BLaER1 treated with 17β-estradiol and CSF1 and Interleukin-3, amounts not matched to agents 10 nM and 100 nM (cell line): ENCODE measurements around the gene HLA-B.
A peak's percentile ranks its signal among the peaks of the same experiment; 100 is the strongest.

Experiments
- H3K27ac ChIP-seq, 11 experiments: shearing (Covaris generic); formaldehyde crosslinking; 2 replicates each; pipeline ENCODE4 v1.8.1; 2022
- H3K27me3 ChIP-seq, 11 experiments: shearing (Covaris generic); formaldehyde crosslinking; 2 replicates each; pipeline ENCODE4 v1.8.1; 2022
- H3K36me3 ChIP-seq, 11 experiments: shearing (Covaris generic); formaldehyde crosslinking; 2 replicates each; pipeline ENCODE4 v1.8.1; 2022
- H3K4me1 ChIP-seq, 10 experiments: shearing (Covaris generic); formaldehyde crosslinking; 2 replicates each; pipeline ENCODE4 v1.8.1; 2022
- H3K4me2 ChIP-seq, 11 experiments: shearing (Covaris generic); formaldehyde crosslinking; 2 replicates each; pipeline ENCODE4 v1.8.1; 2022
- H3K4me3 ChIP-seq, 10 experiments: shearing (Covaris generic); formaldehyde crosslinking; 2 replicates each; pipeline ENCODE4 v1.8.1; 2022
- H3K9ac ChIP-seq, 11 experiments: shearing (Covaris generic); formaldehyde crosslinking; 2 replicates each; pipeline ENCODE4 v1.8.1; 2022
- H3K9me3 ChIP-seq, 11 experiments: shearing (Covaris generic); formaldehyde crosslinking; replicated peaks in 1 of 11; 2 replicates each; pipeline ENCODE4 v1.8.1; 2022
- H4K20me1 ChIP-seq, 11 experiments: shearing (Covaris generic); formaldehyde crosslinking; 2 replicates each; pipeline ENCODE4 v1.8.1; 2022
- Cebpa-rat ChIP-seq, 11 experiments: shearing (Covaris generic); IDR thresholded peaks; 2 replicates each; pipeline ENCODE4 v1.8.1; 2022

The HLA-B gene

GRCh38 chr6:31356216-31356945 lies 598 bp downstream of the HLA-B start:
- TF ChIP-seq Cebpa-rat (IDR thresholded peaks at IDR 0.05): no peak
- Histone ChIP-seq H3K4me2 (peak overlapping the region; percentile 94 to 99 (median 98); a peak in 20 of 22 replicates), H3K9ac (peak overlapping the region; percentile 91 to 97 (median 94)), H3K27ac (peak overlapping the region; percentile 85 to 96 (median 91)), H3K36me3 (peaks cover 23 to 29% (median 25%) of the 10 kb centered on the region in 11 experiments), H3K27me3 (peaks cover 0 to 6% (median 0%) of the 10 kb centered on the region in 11 experiments; a peak in 1 of 22 replicates), H3K4me3 (peak overlapping the region; percentile 74 to 89 (median 81)), H4K20me1 (peaks cover 35 to 41% (median 38%) of the 10 kb centered on the region in 11 experiments), H3K9me3 (no peaks in the 10 kb centered on the region), H3K4me1 (peaks cover 22 to 35% (median 28%) of the 10 kb centered on the region in 10 experiments)

- H3K27me3 ChIP-seq: peaks cover 0 to 6% (median 0%) of the 10 kb centered on the region in 11 experiments; a peak in 1 of 22 replicates
- H3K4me3 ChIP-seq: peak overlapping the region; percentile 74 to 89 (median 81)
- no peaks in the 10 kb centered on the region for H3K9me3 ChIP-seq
- H3K9ac ChIP-seq: peak overlapping the region; percentile 81 to 96 (median 94)
- peak overlapping the region in 10 of 11 experiments; percentile 20 to 60 (median 42); a peak in 15 of 22 replicates for H3K27ac ChIP-seq
- peak overlapping the region; percentile 94 to 99 (median 98) for H3K4me2 ChIP-seq
- peaks cover 35 to 41% (median 38%) of the 10 kb centered on the region in 11 experiments for H4K20me1 ChIP-seq
- H3K36me3 ChIP-seq: peaks cover 23 to 29% (median 25%) of the 10 kb centered on the region in 11 experiments
- TF ChIP-seq Cebpa-rat (IDR thresholded peaks at IDR 0.05): no peak
- peaks cover 22 to 38% (median 29%) of the 10 kb centered on the region in 10 experiments for H3K4me1 ChIP-seq
These were observed 1.4 kb downstream of the HLA-B start for GRCh38 chr6:31355583-31355948.

- Histone ChIP-seq H3K9ac (peak overlapping the region; percentile 81 to 96 (median 94)), H3K27me3 (peaks cover 0 to 6% (median 0%) of the 10 kb centered on the region in 11 experiments; a peak in 1 of 22 replicates), H3K9me3 (no peaks in the 10 kb centered on the region), H3K4me1 (peaks cover 22 to 44% (median 31%) of the 10 kb centered on the region in 10 experiments), H4K20me1 (peaks cover 35 to 41% (median 38%) of the 10 kb centered on the region in 11 experiments), H3K4me2 (peak overlapping the region; percentile 94 to 99 (median 98)), H3K27ac (peak overlapping the region in 9 of 11 experiments; percentile 20 to 60 (median 43); a peak in 15 of 22 replicates), H3K4me3 (peak overlapping the region; percentile 74 to 89 (median 81)), H3K36me3 (peaks cover 23 to 29% (median 25%) of the 10 kb centered on the region in 11 experiments)
- TF ChIP-seq Cebpa-rat (IDR thresholded peaks at IDR 0.05): no peak
These were observed 2.0 kb downstream of the HLA-B start for GRCh38 chr6:31354864-31355582.

GRCh38 chr6:31354158-31354863 lies 2.7 kb downstream of the HLA-B start:
- peak overlapping the region; percentile 74 to 89 (median 81) for H3K4me3 ChIP-seq
- H3K36me3 ChIP-seq: peaks cover 23 to 29% (median 25%) of the 10 kb centered on the region in 11 experiments
- peaks cover 22 to 45% (median 31%) of the 10 kb centered on the region in 10 experiments for H3K4me1 ChIP-seq
- H3K9ac ChIP-seq: peak overlapping the region; percentile 81 to 96 (median 94); a peak in 21 of 22 replicates
- no peak for TF ChIP-seq Cebpa-rat (IDR thresholded peaks at IDR 0.05)
- no peaks in the 10 kb centered on the region for H3K9me3 ChIP-seq
- H3K27me3 ChIP-seq: peaks cover 0 to 5% (median 0%) of the 10 kb centered on the region in 11 experiments; a peak in 1 of 22 replicates
- H3K4me2 ChIP-seq: peak overlapping the region; percentile 94 to 99 (median 98)
- H4K20me1 ChIP-seq: peaks cover 35 to 41% (median 38%) of the 10 kb centered on the region in 11 experiments
- peak overlapping the region in 7 of 11 experiments; percentile 34 to 60 (median 43); a peak in 9 of 22 replicates for H3K27ac ChIP-seq

GRCh38 chr6:31353384-31353945 lies 3.5 kb downstream of the HLA-B start:
- H3K27me3 ChIP-seq: peaks cover 0 to 5% (median 0%) of the 10 kb centered on the region in 11 experiments; a peak in 1 of 22 replicates
- H3K4me2 ChIP-seq: peak overlapping the region; percentile 45 to 99 (median 68)
- H3K27ac ChIP-seq: no peak overlapping the region
- peaks cover 35 to 41% (median 38%) of the 10 kb centered on the region in 11 experiments for H4K20me1 ChIP-seq
- peak overlapping the region in 3 of 11 experiments; percentile 13 to 35 (median 16); a peak in 2 of 22 replicates for H3K9ac ChIP-seq
- no peaks in the 10 kb centered on the region for H3K9me3 ChIP-seq
- peaks cover 23 to 29% (median 25%) of the 10 kb centered on the region in 11 experiments for H3K36me3 ChIP-seq
- no peak for TF ChIP-seq Cebpa-rat (IDR thresholded peaks at IDR 0.05)
- peaks cover 22 to 45% (median 31%) of the 10 kb centered on the region in 10 experiments for H3K4me1 ChIP-seq
- H3K4me3 ChIP-seq: peak overlapping the region in 3 of 10 experiments; percentile 26 to 33 (median 32); a peak in 1 of 20 replicates

GRCh38 chr6:31352683-31353383 lies 4.1 kb downstream of the HLA-B start:
- Histone ChIP-seq H3K9ac (no peak overlapping the region), H3K27ac (no peak overlapping the region), H4K20me1 (peaks cover 35 to 41% (median 38%) of the 10 kb centered on the region in 11 experiments), H3K4me1 (peaks cover 22 to 42% (median 28%) of the 10 kb centered on the region in 10 experiments), H3K9me3 (no peaks in the 10 kb centered on the region), H3K4me2 (peak overlapping the region in 1 of 11 experiments; percentile 69; a peak in 2 of 22 replicates), H3K36me3 (peaks cover 23 to 29% (median 25%) of the 10 kb centered on the region in 11 experiments), H3K27me3 (no peaks in the 10 kb centered on the region), H3K4me3 (no peak overlapping the region)
- no peak for TF ChIP-seq Cebpa-rat (IDR thresholded peaks at IDR 0.05)

GRCh38 chr6:31352310-31352682 lies 4.7 kb downstream of the HLA-B start:
- Histone ChIP-seq H3K36me3 (peaks cover 23 to 29% (median 25%) of the 10 kb centered on the region in 11 experiments), H3K27me3 (no peaks in the 10 kb centered on the region), H3K4me3 (no peak overlapping the region), H3K27ac (no peak overlapping the region), H4K20me1 (peaks cover 35 to 41% (median 38%) of the 10 kb centered on the region in 11 experiments), H3K9ac (no peak overlapping the region), H3K9me3 (no peaks in the 10 kb centered on the region), H3K4me1 (peaks cover 21 to 37% (median 24%) of the 10 kb centered on the region in 10 experiments), H3K4me2 (no peak overlapping the region; a peak in 1 of 22 replicates)
- TF ChIP-seq Cebpa-rat (IDR thresholded peaks at IDR 0.05): no peak
